ENCODE results near the gene PCK2.
"Not testable (repeated sequence)": the region's sequence is repeated elsewhere in the genome, so short reads cannot be mapped to it uniquely, and the experiment has no call there.

The PCK2 gene

DNA sequence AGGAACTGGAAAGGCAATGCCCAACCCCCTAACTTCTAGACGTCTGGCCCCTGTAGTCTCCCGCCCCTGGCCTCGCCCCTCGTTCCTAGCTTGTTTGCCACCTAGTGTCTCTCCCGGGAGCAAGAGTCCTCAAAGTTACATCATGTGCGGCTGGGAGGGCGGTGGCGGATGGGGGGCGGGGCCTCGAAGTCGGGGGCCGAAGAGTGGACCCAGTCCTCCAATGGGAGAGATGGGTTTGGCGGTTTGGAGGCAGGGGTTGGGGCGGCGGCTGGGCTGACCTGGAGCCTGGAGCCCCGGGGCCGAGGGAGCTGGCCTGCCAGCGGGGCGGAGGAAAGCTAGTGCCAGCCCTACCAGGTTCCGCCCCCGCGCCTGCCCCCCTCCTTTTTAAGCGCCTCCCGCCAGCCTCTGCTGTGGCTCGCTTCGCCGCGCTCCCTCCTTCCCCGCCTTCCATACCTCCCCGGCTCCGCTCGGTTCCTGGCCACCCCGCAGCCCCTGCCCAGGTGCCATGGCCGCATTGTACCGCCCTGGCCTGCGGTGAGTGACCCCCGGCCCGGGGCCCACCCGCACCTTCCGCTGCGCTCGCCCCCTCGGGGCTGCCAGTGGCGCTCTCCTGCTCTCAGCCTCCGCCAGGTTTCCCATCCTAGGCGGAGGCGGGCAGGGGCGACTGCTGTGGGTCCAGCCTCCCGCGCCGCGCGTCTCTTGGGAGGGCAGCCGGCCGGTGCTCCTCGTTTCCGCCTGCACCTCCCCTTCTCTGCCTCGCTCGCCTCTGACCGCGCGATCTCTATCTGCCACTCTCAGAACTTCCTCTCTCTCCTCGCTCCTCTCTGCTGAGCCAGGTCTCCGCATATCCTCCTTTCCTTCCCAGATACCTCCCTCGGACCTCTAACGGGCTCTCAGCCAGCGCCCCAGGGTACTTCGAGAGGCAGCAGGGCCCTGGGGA is at the start of gene PCK2:
Gene PCK2, plus strand, starts transcription at position 411 of the 940 bp plus-strand sequence. Its CDS starts 95 bp downstream, at position 506.
- DNase-seq = peak; percentile 90

DNA sequence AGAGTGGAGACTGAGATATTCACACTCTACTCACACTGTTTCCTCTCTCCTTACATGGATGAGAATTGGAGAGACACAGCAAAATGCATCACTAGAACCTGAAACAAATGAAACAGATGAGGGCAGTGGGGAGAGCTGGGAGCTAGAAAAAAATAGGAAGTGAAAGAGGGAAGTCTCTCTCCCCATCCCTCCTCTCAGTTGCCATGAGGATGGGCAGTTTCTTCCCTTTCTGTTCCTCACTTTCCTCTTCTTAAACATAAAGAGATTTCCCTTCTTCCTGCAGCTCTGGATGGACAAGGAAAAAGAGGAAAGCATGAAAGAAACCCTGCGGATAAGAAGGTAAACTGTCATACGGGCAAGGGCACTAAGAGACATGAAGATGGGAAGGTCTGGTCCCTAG is 45.1 kb upstream of the PCK2 start:
- DNase-seq = not testable (repeated sequence)

DNA sequence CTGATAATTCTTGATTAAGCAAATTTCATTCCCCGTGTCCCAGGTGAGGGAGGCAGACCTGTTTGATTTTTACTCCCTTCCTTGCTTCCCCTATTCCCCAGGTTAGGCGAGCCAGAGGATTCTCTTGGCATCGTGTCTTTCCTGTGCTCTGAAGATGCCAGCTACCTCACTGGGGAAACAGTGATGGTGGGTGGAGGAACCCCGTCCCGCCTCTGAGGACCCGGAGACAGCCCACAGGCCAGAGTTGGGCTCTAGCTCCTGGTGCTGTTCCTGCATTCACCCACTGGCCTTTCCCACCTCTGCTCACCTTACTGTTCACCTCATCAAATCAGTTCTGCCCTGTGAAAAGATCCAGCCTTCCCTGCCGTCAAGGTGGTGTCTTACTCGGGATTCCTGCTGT is 43.4 kb upstream of the PCK2 start:
- not testable (repeated sequence) for DNase-seq

DNA sequence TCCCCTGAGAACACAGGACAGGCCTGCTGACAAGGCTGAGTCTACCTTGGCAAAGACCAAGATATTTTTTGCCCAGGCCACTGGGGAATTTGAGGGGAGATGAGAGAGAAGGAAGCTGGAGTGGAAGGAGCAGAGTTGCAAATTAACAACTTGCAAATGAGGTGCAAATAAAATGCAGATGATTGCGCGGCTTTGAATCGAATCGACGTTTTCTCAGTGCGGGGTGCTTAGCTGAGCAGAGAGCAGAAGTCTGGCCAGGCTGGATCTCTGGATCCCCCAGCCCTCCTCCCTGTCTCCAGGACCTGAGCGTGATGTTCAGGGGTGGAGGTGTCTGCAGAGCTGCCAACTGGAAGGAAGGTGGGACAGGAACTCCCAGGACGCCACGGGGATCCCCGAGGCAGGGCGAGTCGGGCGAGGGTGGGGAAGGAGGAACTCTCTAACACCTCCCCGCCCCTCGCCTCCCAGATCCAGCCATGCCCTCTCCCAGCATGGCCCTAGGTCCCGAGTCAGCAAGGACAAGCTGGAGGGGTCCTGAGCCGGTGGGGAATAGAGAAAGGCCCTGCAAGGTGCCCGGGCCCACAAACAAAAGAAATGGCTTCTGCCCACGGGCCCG is 42.8 kb upstream of the PCK2 start:
- no peak for DNase-seq

DNA sequence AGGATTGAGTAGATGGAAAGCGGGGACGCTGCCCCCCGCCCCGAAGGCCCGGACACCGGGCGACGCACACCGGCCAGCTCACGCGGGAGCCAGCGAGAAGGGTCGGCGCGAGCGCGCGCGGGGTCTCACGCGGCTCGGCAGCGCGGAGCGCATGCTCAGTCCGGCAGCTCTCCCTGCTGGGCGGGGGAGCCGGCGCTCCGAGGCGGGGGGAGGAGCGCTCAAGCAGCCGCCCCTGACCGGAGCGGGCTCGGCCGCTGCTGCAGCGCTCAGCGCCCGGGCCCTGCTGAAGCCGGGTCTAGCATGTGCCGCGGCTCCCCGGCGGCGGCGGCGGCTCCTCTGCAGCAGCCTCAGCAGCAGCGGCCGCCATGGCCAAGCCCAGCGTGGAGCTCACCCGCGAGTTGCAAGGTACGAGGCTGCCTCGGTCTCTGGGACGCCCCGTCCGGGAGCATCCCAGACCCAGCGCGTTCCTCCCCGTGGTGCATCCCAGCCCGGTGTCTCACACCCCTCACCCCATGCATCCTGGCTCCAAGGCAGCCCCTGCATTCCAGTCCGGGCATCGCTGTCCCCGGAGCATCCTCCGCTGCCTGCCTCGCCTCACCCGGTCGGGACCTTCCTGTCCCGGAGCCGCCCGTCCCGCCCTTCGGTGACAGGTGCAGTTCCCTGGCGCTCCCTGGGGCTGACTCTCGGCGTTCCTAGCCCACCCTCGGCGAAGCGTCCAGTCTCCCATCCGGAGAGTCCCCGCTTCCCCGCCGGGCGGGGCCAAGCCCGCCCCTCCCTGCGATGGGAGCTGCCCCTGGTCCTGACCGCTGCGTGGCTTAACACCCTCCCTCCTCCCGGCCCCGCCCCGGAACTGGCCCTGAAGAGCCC is 42.1 kb upstream of the PCK2 start, which contains the start of gene CARMIL3:
Gene CARMIL3, plus strand, starts transcription at position 221 of the 867 bp plus-strand sequence. Its CDS starts 145 bp downstream, at position 366.
- peak; percentile 77 for DNase-seq

DNA sequence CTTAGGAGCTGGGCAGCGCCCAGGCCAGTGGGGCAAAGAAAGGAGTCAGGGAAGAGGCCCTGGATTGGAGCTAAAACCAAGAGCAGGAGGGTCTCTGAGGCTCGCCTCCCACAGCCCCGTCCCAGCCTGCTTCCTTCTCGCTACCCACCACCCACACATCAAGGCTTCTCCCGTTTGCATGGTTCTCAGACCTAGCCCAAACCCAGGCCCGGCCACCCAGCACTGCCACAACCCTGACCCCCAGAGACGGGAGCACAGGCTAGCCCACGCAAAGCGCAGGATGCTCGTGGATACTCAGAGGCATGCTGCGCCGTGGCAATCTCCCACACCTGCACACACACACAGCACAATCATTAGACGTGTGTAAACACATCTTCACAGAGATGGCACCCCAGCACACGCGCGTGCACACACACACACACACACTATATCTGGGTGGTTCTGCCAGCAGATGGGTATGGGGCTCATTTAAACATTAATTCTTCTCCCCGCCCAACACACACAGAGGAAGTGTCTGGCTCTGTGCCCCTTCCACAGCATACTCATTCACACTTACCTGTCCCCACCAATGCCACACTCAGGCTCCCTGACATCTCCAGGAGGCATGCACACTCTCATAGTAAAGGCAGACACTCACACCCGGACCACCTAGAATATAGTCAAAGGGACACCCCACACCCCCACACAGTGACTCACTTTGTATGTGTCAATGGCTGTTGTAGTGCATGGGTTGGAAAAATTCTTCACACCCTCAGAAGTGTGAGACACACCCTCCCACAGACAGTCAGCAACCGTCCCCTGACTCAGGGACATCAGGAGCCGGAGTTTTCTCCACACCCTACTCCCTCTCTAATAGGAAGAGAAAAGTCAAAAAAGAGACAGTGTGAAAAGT is 41.2 kb upstream of the PCK2 start:
- DNase-seq = no peak

DNA sequence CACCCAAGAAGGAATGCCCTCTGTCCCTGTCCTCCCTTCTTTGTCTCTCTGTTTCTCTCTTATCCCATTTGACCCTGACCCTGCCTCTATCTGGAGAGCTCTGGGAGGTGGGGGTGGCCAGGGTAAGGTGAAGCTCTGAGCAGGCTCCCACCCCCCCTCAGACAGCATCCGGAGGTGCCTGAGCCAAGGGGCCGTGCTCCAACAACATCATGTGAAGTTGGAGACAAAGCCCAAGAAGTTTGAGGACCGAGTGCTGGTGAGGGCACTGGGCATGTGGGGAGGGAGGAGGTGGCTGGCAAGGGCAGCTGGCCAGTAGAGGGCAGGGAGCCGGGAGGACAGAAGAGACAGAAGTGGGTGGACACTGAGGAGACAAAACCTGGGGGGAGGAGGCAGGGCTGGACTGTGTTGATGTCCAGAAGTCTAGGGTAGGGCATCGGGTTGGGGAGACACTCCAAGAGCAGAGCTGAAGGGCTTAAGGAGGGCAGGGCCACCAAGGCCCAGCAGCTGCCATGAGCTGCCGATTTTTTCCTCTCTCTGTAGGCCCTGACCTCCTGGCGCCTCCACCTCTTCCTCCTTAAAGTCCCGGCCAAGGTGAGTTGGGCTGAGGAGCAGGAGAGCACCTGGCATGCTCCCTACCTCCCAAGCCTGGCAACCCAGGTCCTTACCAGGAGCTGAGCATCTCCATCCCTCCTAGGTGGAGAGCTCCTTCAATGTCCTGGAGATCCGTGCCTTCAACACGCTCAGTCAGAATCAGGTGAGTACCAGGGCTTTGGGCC is 40.4 kb upstream of the PCK2 start:
- no peak for DNase-seq

DNA sequence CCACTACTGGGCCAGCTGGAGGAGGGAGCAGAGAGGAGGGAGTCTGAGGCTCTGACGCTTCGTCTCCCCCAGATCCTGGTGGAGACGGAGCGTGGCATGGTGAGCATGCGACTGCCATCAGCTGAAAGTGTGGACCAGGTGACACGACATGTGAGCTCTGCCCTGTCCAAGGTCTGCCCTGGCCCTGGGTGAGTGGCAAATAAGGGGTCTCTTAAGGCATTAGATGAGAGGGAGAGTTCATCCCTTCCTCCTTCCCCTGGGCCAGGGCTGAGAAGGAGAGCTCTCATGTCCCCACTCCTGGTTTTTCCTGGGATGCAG is 39.8 kb upstream of the PCK2 start:
- DNase-seq = no peak

DNA sequence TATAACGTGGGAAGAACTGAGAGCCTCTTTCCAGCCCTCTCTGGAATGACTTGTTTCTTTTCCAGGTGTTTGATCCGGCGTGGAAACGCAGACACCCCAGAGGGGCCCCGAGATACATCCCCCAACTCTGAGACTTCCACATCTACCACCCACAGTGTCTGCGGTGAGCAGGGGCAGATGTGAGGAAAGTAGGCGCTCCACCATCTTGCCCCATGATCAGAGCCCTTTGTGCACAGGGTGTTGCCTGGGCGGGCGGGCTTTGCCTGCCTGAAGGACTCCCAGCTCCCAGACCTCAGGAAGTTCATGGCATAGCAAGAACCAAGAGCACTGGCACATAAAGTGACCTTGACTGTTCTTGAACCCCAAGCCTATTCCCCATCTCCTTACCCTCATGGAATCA is 39.5 kb upstream of the PCK2 start:
- no peak for DNase-seq

DNA sequence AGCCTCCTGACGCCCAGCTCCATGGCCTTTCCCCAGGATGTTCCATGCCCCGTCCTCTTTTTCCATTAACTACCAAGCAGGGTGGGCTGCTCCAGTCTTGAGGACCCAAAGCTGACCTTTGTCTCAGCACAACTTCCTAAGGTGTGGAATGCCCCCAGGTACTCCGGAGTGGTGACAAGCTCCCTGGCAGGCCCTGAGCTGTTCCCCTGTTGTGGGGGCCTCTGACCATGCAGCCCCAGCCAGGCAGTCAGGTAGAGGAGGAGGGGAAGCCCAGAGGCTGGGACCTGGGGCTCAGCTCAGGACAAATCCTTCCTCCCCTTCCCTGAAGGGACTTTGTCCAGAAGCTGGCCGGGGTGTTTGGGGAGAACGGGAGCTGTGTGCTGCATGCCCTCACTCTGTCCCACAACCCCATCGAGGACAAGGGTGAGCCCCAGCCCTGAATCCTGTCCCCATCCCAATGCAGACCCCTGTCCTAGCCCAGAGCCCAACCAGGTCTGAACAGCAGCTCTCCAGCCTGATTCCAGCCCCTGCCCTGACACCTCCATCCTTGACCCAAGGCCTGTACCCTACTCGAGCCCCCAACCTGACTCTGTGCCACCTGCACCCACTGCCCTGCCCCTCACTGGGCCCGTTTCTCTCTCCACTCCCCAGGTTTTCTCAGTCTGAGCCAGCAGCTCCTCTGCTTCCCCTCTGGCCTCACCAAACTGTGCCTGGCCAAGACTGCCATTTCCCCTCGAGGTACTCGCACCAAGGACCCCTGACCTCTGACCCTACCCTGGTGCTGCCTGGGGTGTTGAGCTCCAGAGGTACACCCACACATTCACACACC is 37.9 kb upstream of the PCK2 start:
- DNase-seq = no peak

DNA sequence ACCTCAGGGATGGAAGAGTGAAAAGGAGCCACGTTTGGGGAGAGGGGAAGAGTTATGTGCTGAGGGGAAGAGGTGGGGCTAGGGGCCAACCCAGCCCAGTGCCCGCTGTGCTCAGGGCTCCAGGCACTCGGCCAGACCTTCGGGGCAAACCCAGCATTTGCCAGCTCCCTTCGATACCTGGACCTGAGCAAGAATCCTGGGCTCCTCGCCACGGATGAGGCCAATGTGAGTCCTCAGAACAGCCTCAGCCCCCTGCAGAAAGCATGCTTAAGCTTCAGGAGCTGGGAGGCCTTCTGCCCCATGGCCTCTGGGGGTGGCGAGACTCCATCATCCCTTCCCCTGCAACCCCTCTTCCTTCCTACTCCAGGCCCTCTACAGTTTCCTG is 37.3 kb upstream of the PCK2 start:
- DNase-seq = no peak

DNA sequence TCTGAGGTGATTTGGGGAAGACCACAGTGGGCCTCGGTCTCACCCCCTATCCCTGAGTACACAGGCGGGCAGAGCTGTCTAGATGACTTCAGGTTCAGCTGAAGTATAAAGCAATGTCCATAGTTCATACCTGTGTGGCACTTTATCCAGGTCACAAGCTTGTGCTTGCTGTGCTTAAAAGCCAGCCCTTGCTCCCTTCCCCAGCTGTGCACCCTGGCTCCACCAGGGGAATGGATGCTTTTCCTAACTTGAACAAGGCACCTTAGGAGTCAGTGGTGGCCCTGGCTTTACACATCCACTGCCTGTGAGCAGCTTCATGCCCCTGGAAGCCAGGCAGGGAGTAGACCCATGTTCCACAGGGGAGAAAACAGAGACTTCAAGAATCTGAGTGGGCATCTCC is 36.8 kb upstream of the PCK2 start:
- DNase-seq = no peak

DNA sequence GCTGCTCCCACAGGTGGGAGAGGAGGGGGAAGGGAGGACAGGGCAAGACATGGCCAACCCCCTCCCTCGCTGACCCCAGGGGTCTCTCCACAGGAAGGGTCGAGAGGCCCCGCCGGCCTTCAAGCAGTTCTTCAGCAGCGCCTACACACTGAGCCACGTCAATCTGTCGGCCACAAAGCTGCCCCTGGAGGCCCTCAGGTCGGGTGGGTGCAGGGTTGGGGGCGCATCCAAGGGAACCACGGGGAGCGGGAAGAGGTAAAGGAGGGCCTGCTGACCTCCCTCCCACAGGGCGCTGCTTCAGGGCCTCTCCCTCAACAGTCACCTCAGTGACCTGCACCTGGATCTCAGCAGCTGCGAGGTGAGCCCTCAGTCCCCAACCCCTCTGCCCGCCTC is 36.2 kb upstream of the PCK2 start:
- DNase-seq = no peak

DNA sequence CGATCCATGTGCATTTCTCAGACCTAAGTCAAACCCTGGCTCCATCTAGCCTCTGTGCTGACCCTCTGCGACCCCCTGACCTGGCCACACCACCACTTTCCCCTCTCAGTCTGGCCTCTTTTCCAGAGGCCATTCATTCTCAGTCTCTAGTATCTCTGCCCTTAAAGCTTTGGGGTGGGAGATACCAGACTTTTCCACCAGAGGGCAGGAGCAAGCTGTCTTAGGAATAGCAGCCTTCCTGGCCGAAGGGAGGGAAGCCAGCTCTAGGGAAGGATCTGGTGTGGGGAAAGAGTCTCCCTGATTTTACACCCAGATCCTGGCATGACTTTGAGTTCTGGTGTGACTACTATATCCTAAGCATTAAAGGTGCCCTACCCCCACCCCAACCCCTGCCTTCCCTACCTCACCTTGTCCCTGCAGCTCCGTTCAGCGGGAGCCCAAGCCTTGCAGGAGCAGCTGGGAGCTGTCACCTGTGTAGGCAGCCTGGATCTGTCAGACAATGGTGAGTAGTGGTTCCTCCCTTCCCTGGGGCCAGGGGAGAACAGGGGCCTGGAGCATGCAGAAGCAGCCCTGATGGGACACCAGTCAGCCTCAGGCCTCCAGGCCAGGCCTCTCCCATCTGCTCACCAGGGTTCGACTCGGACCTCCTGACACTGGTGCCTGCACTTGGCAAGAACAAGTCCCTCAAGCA is 35.7 kb upstream of the PCK2 start:
- peak; percentile 89 for DNase-seq

DNA sequence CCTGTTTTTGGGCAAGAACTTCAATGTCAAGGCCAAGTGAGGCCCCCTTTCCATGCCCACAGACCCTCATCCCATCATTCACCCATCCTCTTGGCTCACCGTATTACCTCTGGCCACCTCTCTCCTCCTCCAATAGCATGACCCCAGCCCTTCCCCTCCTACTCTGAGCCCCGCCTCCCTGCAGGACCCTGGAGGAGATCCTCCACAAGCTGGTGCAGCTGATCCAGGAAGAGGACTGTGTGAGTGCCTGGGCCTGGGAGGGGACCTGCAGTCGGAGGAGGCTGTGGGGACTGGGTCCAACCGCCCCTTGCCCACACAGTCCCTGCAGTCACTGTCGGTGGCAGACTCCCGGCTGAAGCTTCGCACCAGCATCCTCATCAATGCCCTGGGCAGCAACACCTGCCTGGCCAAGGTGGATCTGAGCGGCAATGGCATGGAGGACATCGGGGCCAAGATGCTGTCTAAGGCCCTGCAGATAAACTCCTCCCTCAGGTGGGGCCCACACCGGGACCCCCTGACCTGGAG is 35.1 kb upstream of the PCK2 start:
- peak; percentile 57 for DNase-seq

DNA sequence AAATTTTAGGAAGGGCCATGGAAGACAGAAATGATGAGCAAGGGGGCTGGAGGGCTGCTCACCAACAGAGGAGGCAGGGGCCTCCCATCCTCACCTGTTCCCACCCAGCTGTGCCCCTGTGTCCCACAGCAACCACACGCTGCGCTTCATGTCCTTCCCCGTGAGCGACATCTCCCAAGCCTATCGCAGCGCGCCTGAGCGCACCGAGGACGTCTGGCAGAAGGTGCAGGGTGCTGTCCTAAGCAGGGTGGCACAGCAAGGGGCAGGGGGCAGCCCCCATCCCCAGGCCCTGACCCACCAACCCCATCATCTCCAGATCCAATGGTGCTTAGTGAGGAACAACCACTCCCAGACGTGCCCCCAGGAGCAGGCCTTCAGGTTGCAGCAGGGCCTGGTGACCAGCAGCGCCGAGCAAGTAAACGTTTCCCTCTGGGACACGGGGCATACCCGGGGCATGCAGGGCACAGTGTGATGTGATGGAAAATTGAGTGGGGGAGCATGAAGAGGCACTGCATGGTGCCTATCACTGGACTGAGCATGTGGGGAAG is 34.2 kb upstream of the PCK2 start:
- DNase-seq = no peak

DNA sequence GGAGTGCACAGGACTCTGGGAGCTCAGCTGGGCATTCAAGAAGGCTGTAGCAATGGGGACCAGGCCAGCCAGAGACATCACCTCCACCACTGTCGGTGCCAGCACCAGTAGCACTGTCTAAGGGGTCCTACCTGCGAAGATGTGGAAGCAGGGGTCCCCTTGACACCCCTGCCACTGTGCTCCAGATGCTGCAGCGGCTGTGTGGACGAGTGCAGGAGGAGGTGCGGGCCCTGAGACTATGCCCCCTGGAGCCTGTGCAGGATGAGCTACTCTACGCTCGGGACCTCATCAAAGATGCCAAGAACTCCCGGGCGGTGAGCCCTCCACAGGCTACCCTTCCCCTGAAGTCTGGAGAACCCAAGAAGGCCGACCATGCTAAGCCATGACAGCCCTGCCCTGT is 33.7 kb upstream of the PCK2 start:
- no peak for DNase-seq

DNA sequence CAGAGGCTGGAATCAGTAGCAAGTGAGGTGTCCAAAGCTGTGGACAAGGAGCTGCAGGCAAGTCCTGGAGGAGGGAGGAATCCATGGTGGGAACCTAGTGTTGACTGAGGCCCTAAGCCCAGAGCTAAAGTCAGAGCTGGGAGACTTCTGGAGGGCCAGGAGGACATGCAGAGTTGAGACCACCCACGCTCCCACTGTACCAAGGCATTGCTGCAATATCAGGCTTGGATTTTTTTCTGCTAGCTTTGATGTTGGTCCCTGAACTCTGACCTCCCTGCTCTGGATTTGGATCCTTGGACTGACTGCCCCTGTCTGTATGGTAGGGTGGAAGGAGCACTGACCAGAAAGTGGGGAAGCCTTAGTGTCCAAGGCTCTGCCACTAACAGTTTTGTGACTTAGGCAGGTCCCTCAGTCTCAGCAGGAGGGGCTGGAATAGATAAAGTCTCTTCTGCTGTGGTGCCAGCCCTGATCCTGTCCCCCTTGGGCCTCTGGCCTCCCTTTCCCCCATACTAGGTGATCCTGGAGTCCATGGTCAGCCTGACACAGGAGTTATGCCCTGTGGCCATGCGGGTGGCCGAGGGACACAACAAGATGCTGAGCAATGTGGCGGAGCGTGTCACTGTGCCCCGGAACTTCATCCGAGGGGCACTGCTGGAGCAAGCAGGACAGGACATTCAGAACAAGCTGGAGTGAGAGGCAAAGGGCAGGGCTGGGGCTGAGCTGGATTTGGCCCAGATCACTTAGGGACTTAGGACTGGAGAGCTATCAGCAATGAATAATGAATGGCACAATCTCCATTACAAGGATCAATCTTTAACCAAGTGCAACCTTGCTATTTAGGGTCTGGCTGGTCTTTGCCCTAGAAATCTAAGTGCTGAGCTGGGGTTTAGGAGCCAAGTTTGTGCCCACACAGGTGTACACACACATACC is 32.9 kb upstream of the PCK2 start:
- no peak for DNase-seq
